Neural progenitor cell (in vitro differentiated cells): Measurements from ENCODE around the gene CAPN10. TPM values are rescaled to one million over a fixed set of nuclear protein-coding genes. Genes with fewer than 3 reads are reported as not detected.

Experiments
- DNase-seq: peaks from one replicate; pipeline ENCODE4 v3.0.0-alpha.2; 2016; ENCODE audit warnings: low spot score
- H2AFZ ChIP-seq: fragments of 200-600 bp; sonication (generic); replicated peaks from 2 replicates; pipeline ENCODE4 v1.6.1; 2016; ENCODE audit warnings: antibody characterized with exemption
- H3F3A ChIP-seq: fragments of 200-600 bp; sonication (generic); 2 replicates; pipeline ENCODE4 v1.6.1; 2016; ENCODE audit warnings: antibody characterized with exemption, low read depth
- H3K27ac ChIP-seq: fragments of 200-600 bp; sonication (generic); 2 replicates; pipeline ENCODE4 v1.5.1; 2016; ENCODE audit warnings: mild to moderate bottlenecking
- H3K27me3 ChIP-seq: fragments of 200-600 bp; sonication (generic); 2 replicates; pipeline ENCODE4 v1.6.1; 2016; ENCODE audit warnings: mild to moderate bottlenecking, moderate library complexity
- H3K36me3 ChIP-seq: fragments of 200-600 bp; sonication (generic); 2 replicates; pipeline ENCODE4 v1.5.1; 2016
- H3K4me1 ChIP-seq: fragments of 200-600 bp; sonication (generic); 2 replicates; pipeline ENCODE4 v1.6.1; 2016; ENCODE audit warnings: mixed run types
- H3K4me2 ChIP-seq: fragments of 200-600 bp; sonication (generic); 2 replicates; pipeline ENCODE4 v1.6.1; 2016
- H3K4me3 ChIP-seq: fragments of 200-600 bp; sonication (generic); 2 replicates; pipeline ENCODE4 v1.5.1; 2016
- H3K79me2 ChIP-seq: fragments of 200-600 bp; sonication (generic); 2 replicates; pipeline ENCODE4 v1.6.1; 2016; ENCODE audit warnings: low read depth
- H3K9ac ChIP-seq: fragments of 200-600 bp; sonication (generic); 2 replicates; pipeline ENCODE4 v1.6.1; 2016
- H3K9me3 ChIP-seq: fragments of 200-600 bp; sonication (generic); 2 replicates; pipeline ENCODE4 v1.5.1; 2016; ENCODE audit warnings: low read depth
- H4K20me1 ChIP-seq: fragments of 200-600 bp; sonication (generic); 2 replicates; pipeline ENCODE4 v1.6.1; 2016; ENCODE audit warnings: low read depth
- H3K27ac Mint-ChIP-seq: 3 replicates; pipeline ENCODE4 v1.8.0; 2021; ENCODE audit warnings: mixed read lengths
- H3K27me3 Mint-ChIP-seq: 2 replicates; pipeline ENCODE4 v1.8.0; 2022; ENCODE audit warnings: low read depth, mild to moderate bottlenecking, inconsistent platforms, moderate library complexity, mixed read lengths; ENCODE audit not compliant: insufficient read depth
- H3K36me3 Mint-ChIP-seq: 3 replicates; pipeline ENCODE4 v1.8.0; 2021; ENCODE audit warnings: mixed read lengths
- H3K4me1 Mint-ChIP-seq: 3 replicates; pipeline ENCODE4 v1.8.0; 2021; ENCODE audit warnings: mixed read lengths
- H3K4me3 Mint-ChIP-seq: 3 replicates; pipeline ENCODE4 v1.8.0; 2021; ENCODE audit warnings: mild to moderate bottlenecking, moderate library complexity, mixed read lengths
- H3K9me3 Mint-ChIP-seq: 3 replicates; pipeline ENCODE4 v1.8.0; 2020; ENCODE audit warnings: mixed read lengths
- CTCF ChIP-seq: fragments of 200-600 bp; sonication (generic); IDR thresholded peaks from 2 replicates; pipeline ENCODE4 v1.5.1; 2017; ENCODE audit warnings: antibody characterized with exemption, mild to moderate bottlenecking
- EZH2 ChIP-seq: fragments of 200-600 bp; sonication (generic); IDR thresholded peaks from 2 replicates; pipeline ENCODE4 v1.6.1; 2017; ENCODE audit warnings: antibody characterized with exemption, mild to moderate bottlenecking, moderate library complexity
- EZH2phosphoT487 ChIP-seq: fragments of 200-600 bp; sonication (generic); IDR thresholded peaks from 2 replicates; pipeline ENCODE4 v1.6.1; 2017; ENCODE audit warnings: antibody characterized with exemption
- total RNA-seq: library from RNA; depleted of rRNA; stranded (reverse); fragments of >200 nt; gene quantifications from 2 replicates; pipeline ENCODE4 v1.2.3, GENCODE V29; 2015; ENCODE audit warnings: low replicate concordance

CAPN10 gene
- total RNA-seq, 1 donor from 2014 or later: 16.1 TPM

- Histone ChIP-seq H3K9ac (no peak overlapping the region), H3K27me3 (peaks cover 22% of the 10 kb centered on the region), H3K4me3 (no peak overlapping the region), H3K9me3 (no peaks in the 10 kb centered on the region), H3K4me2 (no peak overlapping the region), H2AFZ (no peak overlapping the region), H3K36me3 (no peaks in the 10 kb centered on the region), H3K27ac (no peak overlapping the region), H4K20me1 (no peaks in the 10 kb centered on the region), H3F3A (no peaks in the 10 kb centered on the region), H3K79me2 (no peaks in the 10 kb centered on the region), H3K4me1 (no peaks in the 10 kb centered on the region)
- H3K4me3 Mint-ChIP-seq: no peak overlapping the region
- peaks cover 25% of the 10 kb centered on the region for H3K9me3 Mint-ChIP-seq
- DNase-seq: no peak
- peaks cover 14% of the 10 kb centered on the region for H3K27me3 Mint-ChIP-seq
- no peak for TF ChIP-seq EZH2phosphoT487
- TF ChIP-seq EZH2: no peak
- TF ChIP-seq CTCF: no peak
- no peaks in the 10 kb centered on the region for H3K4me1 Mint-ChIP-seq
- H3K27ac Mint-ChIP-seq: no peak overlapping the region
- H3K36me3 Mint-ChIP-seq: peaks cover 4% of the 10 kb centered on the region
Observed at GRCh38 chr2:240635121-240635997, 48.8 kb downstream of the CAPN10 start.

DNA sequence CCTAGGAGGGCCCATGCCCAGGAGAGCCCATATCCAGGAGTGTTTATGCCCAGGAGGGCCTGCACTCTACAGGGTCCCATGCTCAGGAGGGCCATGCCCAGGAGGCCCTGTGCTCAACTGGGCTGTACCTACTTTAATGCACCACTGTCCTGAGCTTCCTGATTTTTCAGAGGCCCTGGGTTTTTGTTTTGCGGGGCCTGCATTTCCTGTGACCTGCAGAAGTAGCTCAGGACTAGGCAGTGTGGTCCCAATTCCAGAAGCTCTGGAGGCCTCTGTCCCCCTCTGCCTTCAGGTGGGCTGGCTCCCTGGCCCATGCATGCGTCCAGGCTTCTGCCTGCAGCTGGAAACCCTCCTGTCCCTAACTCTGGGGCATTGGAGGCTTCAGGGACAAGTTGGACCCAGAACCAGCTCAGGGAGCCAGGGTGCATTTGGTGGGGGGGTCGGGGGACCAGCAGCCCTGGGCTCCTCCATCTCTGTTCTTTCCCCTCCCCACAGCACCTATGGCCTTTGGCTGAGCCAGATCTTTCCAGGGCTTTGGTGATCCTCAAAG, 49.5 kb downstream of the CAPN10 start:
- no peak overlapping the region for H3K4me2 ChIP-seq
- peaks cover 25% of the 10 kb centered on the region for H3K9me3 Mint-ChIP-seq
- H3K27me3 ChIP-seq: peaks cover 29% of the 10 kb centered on the region
- no peaks in the 10 kb centered on the region for H3K9me3 ChIP-seq
- H3K4me1 Mint-ChIP-seq: no peaks in the 10 kb centered on the region
- no peak for DNase-seq
- H3K4me1 ChIP-seq: no peaks in the 10 kb centered on the region
- TF ChIP-seq EZH2 (no peak), EZH2phosphoT487 (no peak), CTCF (no peak)
- peaks cover 14% of the 10 kb centered on the region for H3K27me3 Mint-ChIP-seq
- H3K4me3 Mint-ChIP-seq: no peak overlapping the region
- no peaks in the 10 kb centered on the region for H3K79me2 ChIP-seq
- peaks cover 4% of the 10 kb centered on the region for H3K36me3 Mint-ChIP-seq
- no peaks in the 10 kb centered on the region for H3F3A ChIP-seq
- H3K27ac Mint-ChIP-seq: no peak overlapping the region
- H3K9ac ChIP-seq: no peak overlapping the region
- H3K36me3 ChIP-seq: no peaks in the 10 kb centered on the region
- H2AFZ ChIP-seq: no peak overlapping the region
- H3K27ac ChIP-seq: no peak overlapping the region
- H4K20me1 ChIP-seq: no peaks in the 10 kb centered on the region
- H3K4me3 ChIP-seq: no peak overlapping the region

- H3K4me1 ChIP-seq: no peaks in the 10 kb centered on the region
- no peaks in the 10 kb centered on the region for H3F3A ChIP-seq
- DNase-seq: no peak
- H3K79me2 ChIP-seq: no peaks in the 10 kb centered on the region
- H2AFZ ChIP-seq: no peak overlapping the region
- no peaks in the 10 kb centered on the region for H3K36me3 ChIP-seq
- no peaks in the 10 kb centered on the region for H3K4me1 Mint-ChIP-seq
- no peak overlapping the region for H3K4me3 ChIP-seq
- H3K9ac ChIP-seq: no peak overlapping the region
- H4K20me1 ChIP-seq: no peaks in the 10 kb centered on the region
- no peak overlapping the region for H3K27ac Mint-ChIP-seq
- H3K4me2 ChIP-seq: no peak overlapping the region
- H3K27me3 ChIP-seq: peaks cover 29% of the 10 kb centered on the region
- peaks cover 25% of the 10 kb centered on the region for H3K9me3 Mint-ChIP-seq
- peaks cover 14% of the 10 kb centered on the region for H3K27me3 Mint-ChIP-seq
- no peak overlapping the region for H3K27ac ChIP-seq
- H3K4me3 Mint-ChIP-seq: no peak overlapping the region
- peaks cover 4% of the 10 kb centered on the region for H3K36me3 Mint-ChIP-seq
- H3K9me3 ChIP-seq: no peaks in the 10 kb centered on the region
- no peak for TF ChIP-seq EZH2
- TF ChIP-seq EZH2phosphoT487: no peak
- no peak for TF ChIP-seq CTCF
Observed at GRCh38 chr2:240636563-240637115, 50.1 kb downstream of the CAPN10 start.
